H1 (cell line): Measurements from ENCODE around the gene STXBP5. TPM values are rescaled to one million over a fixed set of nuclear protein-coding genes. Genes with fewer than 3 reads are reported as not detected.

Experiments used
- CTCF ChIA-PET: fragments of 300-600 bp; sonication (Branson Sonifier 250); formaldehyde crosslinking; loops from one replicate; lab custom pipeline; 2021; ENCODE audit not compliant: partially characterized antibody; lab: Charles Lee
- POLR2A ChIA-PET: fragments of 300-600 bp; sonication (Branson Sonifier 250); formaldehyde crosslinking; loops from one replicate; lab custom pipeline; 2021; ENCODE audit warnings: inconsistent platforms; ENCODE audit not compliant: partially characterized antibody; lab: Charles Lee
- DNase-seq, 2 experiments: peaks; one replicate each; pipeline versions ENCODE4 v3.0.0 to v3.0.0-alpha.2; 2010 to 2022; ENCODE audit warnings: low spot score in 2 of 2, low read depth in 1 of 2, mixed read lengths in 1 of 2
- FAIRE-seq: peaks from 2 replicates; lab custom pipeline; 2011; peaks lifted over from hg19 to GRCh38; lab: Jason Lieb, UNC
- H2AFZ ChIP-seq: 2 replicates; pipeline ENCODE4 v1.8.1; 2012; ENCODE audit warnings: low read length, inconsistent platforms
- H2AK5ac ChIP-seq: 2 replicates; pipeline ENCODE4 v1.6.1; 2013; ENCODE audit warnings: low read depth, low read length
- H2BK120ac ChIP-seq: replicated peaks from 2 replicates; pipeline ENCODE3; 2013; ENCODE audit warnings: low read depth, low read length, inconsistent platforms
- H2BK12ac ChIP-seq: 2 replicates; pipeline ENCODE4 v1.6.1; 2013; ENCODE audit warnings: low read depth, low read length
- H2BK15ac ChIP-seq: 2 replicates; pipeline ENCODE4 v1.6.1; 2013; ENCODE audit warnings: low read length
- H2BK20ac ChIP-seq: 2 replicates; pipeline ENCODE4 v1.6.1; 2013; ENCODE audit warnings: low read length
- H2BK5ac ChIP-seq: 2 replicates; pipeline ENCODE4 v1.6.1; 2013; ENCODE audit warnings: low read depth, low read length
- H3K14ac ChIP-seq: 2 replicates; pipeline ENCODE4 v1.6.1; 2013; ENCODE audit warnings: inconsistent platforms; ENCODE audit not compliant: insufficient read length
- H3K18ac ChIP-seq: 2 replicates; pipeline ENCODE4 v1.6.1; 2013; ENCODE audit warnings: low read length; ENCODE audit errors: extremely low read depth
- H3K23ac ChIP-seq: 2 replicates; pipeline ENCODE4 v1.6.1; 2013; ENCODE audit warnings: inconsistent platforms; ENCODE audit not compliant: insufficient read length
- H3K23me2 ChIP-seq: 2 replicates; pipeline ENCODE4 v1.6.1; 2013; ENCODE audit warnings: low read depth, low read length
- H3K27ac ChIP-seq: 2 replicates; pipeline ENCODE4 v1.6.1; 2011; ENCODE audit warnings: low read depth, low read length, inconsistent platforms
- H3K27me3 ChIP-seq, 4 experiments: replicated peaks in 1 of 4; 1 replicate in 1 of 4; 2 replicates in 3 of 4; pipeline versions ENCODE4 v1.6.1 to v1.8.1; 2011 to 2013; ENCODE audit warnings: low read length in 3 of 4, mild to moderate bottlenecking in 3 of 4, inconsistent platforms in 2 of 4, mixed read lengths in 2 of 4, moderate library complexity in 1 of 4; ENCODE audit not compliant: control insufficient read depth in 3 of 4, insufficient read depth in 3 of 4; ENCODE audit errors: extremely low read depth in 1 of 4
- H3K36me3 ChIP-seq, 4 experiments: 2 replicates each; pipeline versions ENCODE4 v1.6.1 to v1.8.1; 2011 to 2013; ENCODE audit warnings: mild to moderate bottlenecking in 4 of 4, low read length in 3 of 4, moderate library complexity in 2 of 4, control low read depth in 1 of 4, inconsistent platforms in 1 of 4; ENCODE audit not compliant: insufficient read depth in 4 of 4, control insufficient read depth in 2 of 4
- H3K4ac ChIP-seq: replicated peaks from 2 replicates; pipeline ENCODE3; 2013; ENCODE audit warnings: low read length, low read depth, mixed read lengths, inconsistent platforms; ENCODE audit not compliant: insufficient read length
- H3K4me1 ChIP-seq, 4 experiments: replicated peaks in 1 of 4; 1 replicate in 1 of 4; 2 replicates in 3 of 4; pipeline versions ENCODE4 v1.6.1 to v1.8.1; 2011 to 2013; ENCODE audit warnings: low read length in 3 of 4, inconsistent platforms in 2 of 4, mixed read lengths in 1 of 4; ENCODE audit not compliant: insufficient read depth in 4 of 4, control insufficient read depth in 3 of 4
- H3K4me2 ChIP-seq, 2 experiments: 2 replicates each; pipeline versions ENCODE4 v1.6.1 to v1.8.1; 2011 to 2013; ENCODE audit warnings: low read depth in 2 of 2, low read length in 2 of 2, control low read depth in 1 of 2, inconsistent platforms in 1 of 2, mild to moderate bottlenecking in 1 of 2; ENCODE audit not compliant: insufficient read depth in 1 of 2
- H3K4me3 ChIP-seq, 4 experiments: fragments of 200-600, 300-600 bp in 1 of 4; sonication (generic), shearing (Covaris generic), sonication (Bioruptor Twin) in 1 of 4; 2 replicates each; pipeline versions ENCODE4 v1.5.1 to v1.8.1; 2011 to 2016; ENCODE audit warnings: low read length in 4 of 4, low read depth in 3 of 4, control low read depth in 2 of 4, inconsistent platforms in 2 of 4, mild to moderate bottlenecking in 2 of 4, mixed read lengths in 1 of 4, moderate library complexity in 1 of 4; ENCODE audit not compliant: insufficient read depth in 2 of 4; ENCODE audit errors: extremely low read depth in 1 of 4
- H3K56ac ChIP-seq: replicated peaks from 2 replicates; pipeline ENCODE3; 2013; ENCODE audit warnings: low read depth, mild to moderate bottlenecking, mixed read lengths, low read length, inconsistent platforms; ENCODE audit not compliant: insufficient read length
- H3K79me1 ChIP-seq: 2 replicates; pipeline ENCODE4 v1.6.1; 2013; ENCODE audit warnings: low read depth, low read length, control low read depth
- H3K79me2 ChIP-seq, 2 experiments: 2 replicates each; pipeline versions ENCODE4 v1.6.1 to v1.8.1; 2012 to 2013; ENCODE audit warnings: low read length in 2 of 2, mild to moderate bottlenecking in 2 of 2, inconsistent platforms in 1 of 2; ENCODE audit not compliant: insufficient read depth in 2 of 2, control insufficient read depth in 1 of 2
- H3K9ac ChIP-seq, 4 experiments: replicated peaks in 1 of 4; 1 replicate in 1 of 4; 2 replicates in 3 of 4; pipeline versions ENCODE4 v1.6.1 to v1.8.1; 2011 to 2013; ENCODE audit warnings: low read depth in 3 of 4, low read length in 3 of 4, control low read depth in 2 of 4, mild to moderate bottlenecking in 2 of 4, moderate library complexity in 2 of 4, inconsistent platforms in 1 of 4; ENCODE audit errors: extremely low read depth in 1 of 4
- H3K9me3 ChIP-seq, 2 experiments: 2 replicates each; pipeline versions ENCODE4 v1.6.1 to v1.8.1; 2012 to 2013; ENCODE audit warnings: mild to moderate bottlenecking in 2 of 2, moderate library complexity in 2 of 2, control low read depth in 1 of 2, inconsistent platforms in 1 of 2, low read depth in 1 of 2, low read length in 1 of 2, mixed read lengths in 1 of 2; ENCODE audit not compliant: insufficient read depth in 2 of 2
- H4K20me1 ChIP-seq, 2 experiments: replicated peaks in 1 of 2; 2 replicates each; pipeline versions ENCODE3 to v1.8.1; 2011 to 2013; ENCODE audit warnings: inconsistent platforms in 2 of 2, low read length in 2 of 2, mild to moderate bottlenecking in 1 of 2; ENCODE audit not compliant: insufficient read depth in 2 of 2, control insufficient read depth in 1 of 2
- H4K5ac ChIP-seq: 2 replicates; pipeline ENCODE4 v1.6.1; 2013; ENCODE audit warnings: low read length, low read depth, mixed read lengths, inconsistent platforms; ENCODE audit not compliant: insufficient read length
- H4K8ac ChIP-seq: 2 replicates; pipeline ENCODE4 v1.8.0; 2013; ENCODE audit warnings: mild to moderate bottlenecking, moderate library complexity, low read length, inconsistent platforms; ENCODE audit not compliant: insufficient read depth; ENCODE audit errors: extremely low read depth
- H4K91ac ChIP-seq: replicated peaks from 2 replicates; pipeline ENCODE3; 2013; ENCODE audit warnings: low read length, mixed read lengths, inconsistent platforms; ENCODE audit not compliant: insufficient read length
- CBX8 ChIP-seq: fragments of 300-800, 300-1000 bp; sonication (generic); IDR thresholded peaks from 2 replicates; pipeline ENCODE4 v1.7.1; 2016; ENCODE audit warnings: low read depth, low read length, borderline replicate concordance
- GTF2F1 ChIP-seq: IDR thresholded peaks from 2 replicates; pipeline ENCODE4 v1.6.1; 2012; ENCODE audit warnings: low read depth, low read length, improper control_type of control experiment, borderline replicate concordance
- HDAC2 ChIP-seq, 2 experiments: fragments of 300-600 bp in 1 of 2; sonication (generic) in 1 of 2; IDR thresholded peaks; 2 replicates each; pipeline ENCODE4 v1.6.1; 2011 to 2012; ENCODE audit warnings: low read depth in 2 of 2, low read length in 2 of 2, mild to moderate bottlenecking in 2 of 2, moderate library complexity in 2 of 2, borderline replicate concordance in 1 of 2, inconsistent platforms in 1 of 2
- JUND ChIP-seq: IDR thresholded peaks from 2 replicates; pipeline ENCODE4 v1.6.1; 2011; ENCODE audit warnings: mild to moderate bottlenecking, improper control_type of control experiment, low read length
- MAFK ChIP-seq: IDR thresholded peaks from 2 replicates; pipeline ENCODE4 v1.6.1; 2012; ENCODE audit warnings: low read depth, mild to moderate bottlenecking, improper control_type of control experiment, low read length
- TAF7 ChIP-seq: optimal IDR thresholded peaks from 2 replicates; pipeline ENCODE3; 2011; ENCODE audit warnings: low read depth, mild to moderate bottlenecking, inconsistent platforms, low read length, moderate library complexity, borderline replicate concordance
- WGBS, 2 experiments: shearing (Covaris generic) in 1 of 2; methylation state at CpG; one replicate each; pipeline versions ENCODE4 v1.1.6 to v1.1.7; 2013 to 2015; ENCODE audit warnings: low lambda C conversion rate in 2 of 2, mixed read lengths in 2 of 2, inconsistent platforms in 1 of 2, low coverage in 1 of 2, missing lambda C conversion rate in 1 of 2; ENCODE audit not compliant: insufficient replicate concordance in 2 of 2, insufficient coverage in 1 of 2, insufficient read length in 1 of 2; ENCODE audit errors: extremely low coverage in 1 of 2, missing lambda C conversion rate in 1 of 2; 5-methylcytosine and 5-hydroxymethylcytosine counted together
- polyA plus RNA-seq, 7 experiments: library from polyadenylated mRNA; depleted of rRNA in 3 of 7; stranded (reverse) in 5 of 7; unstranded in 2 of 7; fragments of >200 nt in 5 of 7; fragments of 200-250 nt in 2 of 7; gene quantifications; 1 replicate in 5 of 7; 2 replicates in 1 of 7; 4 replicates in 1 of 7; pipeline versions ENCODE4 v1.2.1 to v1.2.3, GENCODE V29; 2011 to 2013; ENCODE audit warnings: missing spikeins in 2 of 7, mixed read lengths in 2 of 7
- total RNA-seq: library from RNA; stranded (reverse); fragmentation: NEBNext Ultra II Directional; extraction: Animal tissue kit (Norgen Biotek cat#: 25700); gene quantifications from 2 replicates; pipeline ENCODE4 v1.2.1, GENCODE V29; 2021

STXBP5 gene
- total and polyA plus RNA-seq, 2 of the 8 experiments (the other 6 are each of a cell fraction or from before 2014, with no cell fraction given): 2.7 to 10.8 TPM

- FAIRE-seq: no peak
These were observed 26.9 kb upstream of the STXBP5 start for GRCh38 chr6:147177286-147177685.

More at GRCh38 chr6:147177286-147177685, 26.9 kb upstream of the STXBP5 start:
- Histone ChIP-seq H3K56ac (no peak overlapping the region), H4K8ac (no peak overlapping the region), H4K91ac (no peak overlapping the region), H3K9me3 (no peaks in the 10 kb centered on the region), H2BK5ac (no peak overlapping the region), H3K23me2 (no peaks in the 10 kb centered on the region), H3K14ac (no peak overlapping the region), H2AFZ (no peak overlapping the region), H3K79me1 (no peaks in the 10 kb centered on the region), H3K4me1 (no peaks in the 10 kb centered on the region), H3K79me2 (no peaks in the 10 kb centered on the region), H3K27me3 (no peaks in the 10 kb centered on the region), H3K27ac (no peak overlapping the region), H3K18ac (no peak overlapping the region), H3K36me3 (no peaks in the 10 kb centered on the region), H4K5ac (no peak overlapping the region), H2AK5ac (no peak overlapping the region), H2BK20ac (no peak overlapping the region), H3K4ac (no peak overlapping the region), H3K4me3 (no peak overlapping the region), H3K9ac (no peak overlapping the region), H2BK15ac (no peak overlapping the region), H2BK120ac (no peak overlapping the region), H4K20me1 (no peaks in the 10 kb centered on the region), H3K23ac (no peak overlapping the region), H2BK12ac (no peak overlapping the region), H3K4me2 (no peak overlapping the region)
- POLR2A ChIA-PET: no interaction called here
- WGBS, 2 experiments: 87% methylated on average over 3 of the region's 3 CpGs; no CpG with 5 or more reads in 1 of the 2 experiments
- CTCF ChIA-PET: no interaction called here
- TF ChIP-seq MAFK (no peak), HDAC2 (IDR thresholded peaks at IDR 0.05; ENCODE audit: borderline replicate concordance in 1 of 2, low read depth in 2 of 2, low read length in 2 of 2) (no peak), GTF2F1 (no peak), JUND (no peak), CBX8 (no peak), TAF7 (no peak)
- no peak for DNase-seq
